Activated T-cell treated with anti-CD3 and anti-CD28 coated beads, Interleukin-2, amount 50 U/mL, for 24 hours (primary cell): ENCODE data around the gene DEFB118.

Source experiments
- DNase-seq: peaks from one replicate; pipeline ENCODE4 v3.0.0-alpha.2; 2020
- H3K27ac Mint-ChIP-seq: 2 replicates; pipeline ENCODE4 v1.8.0; 2020; ENCODE audit warnings: mild to moderate bottlenecking, mixed read lengths
- H3K27me3 Mint-ChIP-seq: 2 replicates; pipeline ENCODE4 v1.8.0; 2020; ENCODE audit warnings: mixed read lengths
- H3K36me3 Mint-ChIP-seq: 2 replicates; pipeline ENCODE4 v1.8.0; 2020; ENCODE audit warnings: low read depth, mixed read lengths
- H3K4me1 Mint-ChIP-seq: 2 replicates; pipeline ENCODE4 v1.8.0; 2020; ENCODE audit warnings: low read depth, mixed read lengths
- H3K4me3 Mint-ChIP-seq: 2 replicates; pipeline ENCODE4 v1.8.0; 2020; ENCODE audit warnings: mild to moderate bottlenecking, moderate library complexity, mixed read lengths
- H3K9me3 Mint-ChIP-seq: 2 replicates; pipeline ENCODE4 v1.8.0; 2020; ENCODE audit warnings: mixed read lengths

The DEFB118 gene

GRCh38 chr20:31418307-31418706 lies 49.9 kb downstream of the DEFB118 start:
- Mint-ChIP-seq H3K4me3 (no peak overlapping the region), H3K9me3 (no peaks in the 10 kb centered on the region), H3K4me1 (no peaks in the 10 kb centered on the region), H3K27ac (no peak overlapping the region), H3K27me3 (peaks cover 8% of the 10 kb centered on the region), H3K36me3 (no peaks in the 10 kb centered on the region)
- no peak for DNase-seq
